HTERT RPE-1 (cell line): ENCODE results near the gene GPR34.

Source experiments
- in situ Hi-C: fragments of 300-500 bp; cut with MboI; formaldehyde crosslinking; loops from 4 replicates; pipeline ENCODE4 v1.14.3; 2020; ENCODE audit warnings: low sequenced_read_pairs

GPR34 gene

DNA sequence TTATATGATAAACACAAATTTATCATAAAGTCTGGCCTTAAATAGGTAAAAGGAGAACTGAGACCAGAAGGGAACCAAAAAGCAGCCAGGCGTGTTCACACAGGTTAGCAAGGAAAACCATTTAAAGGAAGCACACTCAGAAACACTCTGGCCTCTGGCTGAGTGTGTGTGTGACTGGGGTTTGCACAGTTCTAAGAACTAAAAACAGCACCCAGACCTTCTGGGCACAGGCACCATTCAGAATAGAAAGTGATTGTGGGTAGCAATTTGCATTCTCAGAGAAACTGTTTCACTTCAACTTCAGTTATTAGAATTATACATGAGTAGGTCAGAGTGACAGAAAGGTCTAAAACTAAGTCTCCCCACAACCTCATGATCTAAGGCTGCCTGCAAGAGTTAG is 45.2 kb downstream of the GPR34 start:
- in situ Hi-C loops, result no loop called here

DNA sequence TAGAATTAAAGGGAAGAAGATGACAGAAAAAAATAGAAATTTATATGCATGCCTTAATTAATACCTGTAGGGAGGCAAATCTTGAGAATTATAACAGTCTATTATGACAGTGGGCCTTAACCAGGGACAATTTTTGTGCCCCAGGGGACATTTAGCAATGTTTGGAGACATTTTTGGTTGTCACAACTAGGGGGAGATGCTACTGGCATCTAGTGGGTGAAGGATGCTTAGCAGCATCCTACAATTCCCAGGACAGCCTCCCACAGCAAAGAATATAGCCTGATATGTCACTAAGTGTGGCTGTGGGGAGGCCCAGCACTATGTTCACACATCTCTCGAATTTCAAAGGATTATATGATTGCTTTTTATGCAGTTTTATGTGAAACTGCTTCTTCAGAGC is 45.8 kb downstream of the GPR34 start:
- in situ Hi-C loops, result no loop called here

DNA sequence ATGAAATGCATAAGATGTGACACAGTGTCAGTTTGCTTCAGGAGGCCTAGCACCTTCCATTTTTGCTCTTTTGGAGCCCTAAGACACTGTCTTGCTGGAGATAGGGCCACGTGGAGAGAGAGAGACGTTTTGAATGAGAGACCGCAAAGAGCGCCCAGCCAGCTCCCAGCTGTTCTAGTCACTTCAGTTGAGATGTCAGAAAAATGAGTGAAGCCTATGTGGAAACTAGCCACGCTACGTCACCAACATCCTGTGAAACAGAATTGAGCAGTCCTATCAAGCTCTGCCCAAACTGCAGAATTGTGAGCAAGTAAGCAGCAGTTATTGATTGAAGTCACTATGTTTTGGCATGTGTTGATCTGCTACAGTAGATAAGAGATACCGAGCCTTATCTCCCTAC is 48.3 kb downstream of the GPR34 start:
- in situ Hi-C loops, result no loop called here

DNA sequence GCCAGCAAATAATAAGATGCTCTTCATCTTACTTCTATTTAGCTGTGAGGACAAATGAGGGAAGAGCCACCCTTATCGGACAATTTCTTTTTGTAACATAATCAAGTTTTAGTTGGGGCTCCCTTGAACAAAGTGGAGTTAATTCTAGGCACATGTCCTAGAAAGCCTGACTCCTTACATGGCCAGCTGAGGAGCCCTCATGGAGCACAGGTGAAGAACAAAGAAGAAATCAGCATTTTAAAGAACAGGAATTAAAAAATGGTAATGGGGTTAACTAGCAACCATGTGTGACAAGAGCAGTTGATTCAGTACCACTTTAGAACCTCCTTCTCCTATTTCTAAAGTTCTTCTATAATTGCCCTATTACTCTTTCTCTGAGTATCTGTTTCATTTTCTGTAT is 51.1 kb downstream of the GPR34 start:
- in situ Hi-C loops, result no loop called here
